ENCODE results near the gene PEX14.
"Not testable (repeated sequence)": the region's sequence is repeated elsewhere in the genome, so short reads cannot be mapped to it uniquely, and the experiment has no call there.

PEX14 gene

GRCh38 chr1:10451287-10451686 lies 23.5 kb upstream of the PEX14 start:
- no peak for DNase-seq

DNA sequence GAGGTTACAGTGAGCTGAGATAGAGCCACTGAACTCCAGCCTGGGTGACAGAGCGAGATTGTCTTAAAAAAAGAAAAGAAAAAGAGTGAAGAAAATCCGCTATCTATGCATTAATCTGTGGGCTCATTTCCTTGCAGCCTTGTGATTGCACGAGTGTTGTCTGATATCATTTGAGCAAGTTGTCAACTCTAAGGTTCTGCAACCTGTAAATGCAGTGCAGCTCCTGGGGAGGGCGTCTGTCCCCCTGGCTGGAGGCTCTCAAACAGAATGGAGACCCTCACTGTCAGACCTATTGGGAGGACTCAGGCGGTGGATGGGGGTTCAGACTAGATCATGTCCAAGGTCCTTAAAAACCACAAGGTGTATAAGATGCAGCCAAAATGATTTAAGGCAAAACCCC lies 18.7 kb upstream of the PEX14 start:
- DNase-seq: no peak

DNA sequence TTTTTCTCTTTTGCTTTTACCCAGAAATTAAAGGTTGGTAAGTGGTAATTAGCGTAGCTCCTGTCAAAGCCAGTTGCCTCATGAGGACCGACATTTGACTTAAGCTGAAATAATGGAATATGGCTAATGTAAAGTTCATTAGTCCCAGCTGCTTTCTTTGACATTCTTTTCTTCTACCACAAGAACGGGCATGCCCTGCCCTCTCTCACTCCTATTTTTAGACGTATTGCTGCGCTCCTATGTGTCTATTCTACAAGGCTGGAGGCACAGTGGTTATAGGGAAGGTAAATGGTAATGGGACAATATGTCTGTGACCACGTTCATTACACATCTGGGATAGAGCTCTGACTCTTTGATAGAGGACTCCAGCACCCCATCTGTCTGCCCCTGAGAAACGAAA lies 18.1 kb upstream of the PEX14 start:
- DNase-seq: no peak

DNA sequence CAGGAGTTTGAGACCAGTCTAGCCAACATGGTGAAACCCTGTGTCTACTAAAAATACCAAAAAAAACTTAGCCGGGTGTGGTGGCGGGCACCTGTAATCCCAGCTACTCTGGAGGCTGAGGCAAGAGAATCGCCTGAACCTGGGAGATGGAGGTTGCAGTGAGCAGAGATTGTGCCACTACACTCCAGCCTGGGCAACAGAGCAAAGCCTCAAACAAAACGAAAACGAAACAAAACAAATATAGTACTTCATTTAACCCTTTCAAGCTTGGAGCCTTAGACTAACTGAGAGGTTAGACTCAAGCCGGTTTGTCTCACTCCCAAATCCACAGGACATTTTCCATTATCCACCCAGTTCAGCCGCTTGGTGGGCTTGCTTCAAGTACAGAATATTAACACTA lies 17.3 kb upstream of the PEX14 start:
- DNase-seq: not testable (repeated sequence)

GRCh38 chr1:10457875-10458274 lies 16.9 kb upstream of the PEX14 start:
- no peak for DNase-seq

DNA sequence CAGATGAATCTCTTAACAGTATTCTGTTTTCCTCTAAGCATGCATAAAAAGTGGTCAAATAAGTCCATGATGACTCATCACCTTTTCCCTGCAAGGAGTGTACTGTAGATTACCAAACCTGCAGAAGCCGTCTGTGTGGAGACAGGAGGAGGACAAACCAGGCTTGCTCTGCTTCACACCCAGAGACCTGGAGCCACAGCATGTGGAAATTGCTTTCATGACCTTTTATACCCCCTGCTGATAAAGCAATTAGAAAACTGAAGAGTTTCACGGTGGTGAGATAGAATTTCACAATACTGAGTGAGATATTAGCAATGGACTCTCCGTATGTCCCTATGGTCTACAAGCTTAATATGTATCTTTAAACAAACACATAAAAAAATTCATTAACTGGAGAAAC lies 15.6 kb upstream of the PEX14 start:
- no peak for DNase-seq

DNA sequence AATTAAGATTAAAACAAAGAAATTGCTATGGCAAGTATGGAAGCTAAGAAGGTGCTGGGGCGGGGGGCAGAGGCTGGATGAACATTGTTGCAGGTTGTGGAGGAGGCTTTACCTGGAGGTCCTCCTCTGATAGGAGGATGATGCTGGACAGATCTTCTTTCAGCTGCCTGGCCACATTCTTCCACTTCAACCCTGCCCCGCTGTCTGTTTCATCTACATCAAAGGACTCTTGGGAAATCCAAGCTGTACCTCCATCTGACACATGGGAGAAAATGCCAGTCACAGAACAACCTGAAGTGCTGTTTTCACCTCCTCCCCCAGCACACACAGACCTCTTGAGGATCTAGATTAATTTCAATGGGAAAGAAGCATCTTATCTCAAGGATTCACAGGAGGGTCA lies 7.7 kb upstream of the PEX14 start:
- DNase-seq: no peak

- no peak for DNase-seq
Measured at GRCh38 chr1:10470043-10470442, 4.7 kb upstream of the PEX14 start.

DNA sequence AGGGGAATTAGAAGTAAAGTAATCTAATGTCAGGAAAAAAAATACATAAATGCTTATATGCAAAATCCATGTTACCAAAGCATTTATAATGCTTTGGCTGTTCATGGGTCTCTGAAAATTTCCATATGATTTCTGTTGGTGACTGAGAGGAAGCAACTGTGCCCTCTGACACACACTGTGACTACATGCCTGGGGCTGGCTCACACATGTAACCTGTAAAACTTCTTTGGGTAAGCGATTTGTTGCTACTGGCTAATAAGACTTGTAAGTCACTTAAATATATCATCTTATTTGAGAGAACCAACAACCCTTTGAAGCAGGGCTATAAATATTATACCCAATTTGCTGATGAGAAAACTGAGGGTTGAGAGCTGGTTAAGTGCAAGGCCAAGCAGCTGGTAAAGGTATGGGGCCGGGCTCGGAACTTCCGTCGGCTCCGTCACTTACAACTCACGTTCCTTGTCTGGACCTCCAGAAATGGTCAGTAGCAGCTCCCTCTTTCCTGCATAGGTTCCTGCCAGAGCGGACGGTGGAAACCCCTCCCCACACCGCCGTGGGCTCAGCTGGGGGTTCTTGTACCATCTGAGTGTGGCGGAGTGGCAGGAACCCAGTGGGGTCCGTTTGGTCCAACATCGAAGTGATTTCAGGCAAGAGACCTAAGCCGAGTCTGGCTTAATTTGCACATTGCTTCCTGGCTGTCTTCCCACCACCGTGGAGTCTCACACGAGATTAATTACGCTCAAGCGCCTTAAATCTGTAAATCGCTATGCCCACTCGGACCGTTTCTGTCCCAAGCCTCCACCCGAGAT lies 3.1 kb upstream of the PEX14 start:
- DNase-seq: no peak

DNA sequence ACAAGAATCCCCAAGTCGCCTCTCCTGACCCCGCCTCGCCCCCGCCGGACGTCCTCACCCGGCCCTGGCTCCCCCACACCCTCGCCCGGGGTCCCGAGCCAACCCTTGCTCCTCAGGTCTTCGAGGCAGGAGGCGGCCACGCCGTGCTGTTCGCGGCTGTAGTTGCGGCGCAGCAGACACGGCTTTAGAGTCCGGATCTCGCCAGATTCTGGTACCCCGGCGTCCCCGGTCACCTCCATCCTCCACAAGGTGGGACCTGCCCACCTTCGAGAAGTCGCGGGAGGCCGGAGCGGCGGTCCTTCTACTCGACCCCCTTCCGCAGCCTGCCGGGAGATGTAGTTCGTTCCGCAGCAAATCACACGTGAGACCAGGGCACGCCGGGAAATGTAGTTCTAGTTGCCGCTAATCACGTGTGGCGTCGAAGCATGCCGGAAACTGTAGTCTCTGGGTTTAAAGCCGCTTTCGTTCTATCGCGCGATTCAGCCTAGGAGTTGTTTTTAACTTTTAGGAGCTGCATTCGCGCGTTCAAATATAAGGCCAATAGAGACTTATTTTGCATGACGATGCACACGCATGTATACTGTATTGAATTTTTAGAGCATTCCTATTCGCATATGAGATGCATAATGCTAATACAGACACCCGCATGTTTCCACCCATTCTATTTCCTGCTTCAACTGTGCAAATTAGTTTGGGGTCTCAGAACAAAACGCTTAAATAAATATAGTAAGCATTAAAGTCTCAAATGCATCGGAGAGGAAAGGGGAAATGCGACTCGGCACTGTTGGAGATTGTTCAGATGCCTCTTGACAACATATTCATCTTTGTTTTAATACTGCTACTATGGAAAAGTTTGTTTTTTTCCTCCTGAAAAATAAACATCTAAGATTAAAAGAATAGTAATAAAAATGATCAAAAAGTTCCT lies 2.3 kb upstream of the PEX14 start, which contains the start of gene DFFA:
Gene DFFA (minus strand): TSS at position 310 of the 925 bp plus-strand sequence. CDS start 71 bp downstream, at position 239.
- DNase-seq: peak; percentile 72 to 94

- no peak for DNase-seq
Measured at GRCh38 chr1:10473145-10473765, 1.5 kb upstream of the PEX14 start.

DNA sequence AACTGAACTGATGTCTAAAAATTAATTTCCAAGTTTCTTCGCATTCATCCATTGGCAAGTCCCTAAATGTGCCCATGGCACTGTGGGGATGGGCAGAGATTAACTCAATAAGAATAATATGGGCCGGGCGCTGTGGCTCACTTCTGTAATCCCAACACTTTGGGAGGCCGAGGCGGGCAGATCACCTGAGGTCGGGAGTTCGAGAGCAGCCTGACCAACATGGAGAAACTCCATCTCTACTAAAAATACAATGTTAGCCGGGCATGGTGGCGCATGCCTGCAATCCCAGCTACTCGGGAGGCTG lies 489 bp upstream of the PEX14 start:
- DNase-seq: not testable (repeated sequence)

- DNase-seq: no peak
Measured at GRCh38 chr1:10475510-10475909, 760 bp downstream of the PEX14 start.

DNA sequence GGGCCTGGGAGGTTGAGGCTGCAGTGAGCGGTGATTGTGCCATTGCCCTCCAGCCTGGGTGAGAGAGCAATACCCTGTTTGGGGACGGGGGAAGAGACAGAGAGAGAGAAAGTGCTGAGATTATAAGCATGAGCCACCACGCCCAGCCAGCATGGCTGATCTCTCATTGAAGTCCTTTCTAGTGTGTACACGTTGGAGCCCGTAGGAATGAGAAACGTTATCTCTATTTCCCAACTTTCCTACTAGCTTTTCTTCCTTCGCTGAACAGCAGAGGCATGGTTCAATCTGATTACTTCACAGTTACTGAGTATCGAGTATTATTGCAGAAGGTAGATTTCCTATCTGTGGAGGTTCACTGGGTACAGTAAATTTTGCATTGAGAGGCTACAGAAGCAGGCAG lies 4.5 kb downstream of the PEX14 start:
- no peak for DNase-seq

DNA sequence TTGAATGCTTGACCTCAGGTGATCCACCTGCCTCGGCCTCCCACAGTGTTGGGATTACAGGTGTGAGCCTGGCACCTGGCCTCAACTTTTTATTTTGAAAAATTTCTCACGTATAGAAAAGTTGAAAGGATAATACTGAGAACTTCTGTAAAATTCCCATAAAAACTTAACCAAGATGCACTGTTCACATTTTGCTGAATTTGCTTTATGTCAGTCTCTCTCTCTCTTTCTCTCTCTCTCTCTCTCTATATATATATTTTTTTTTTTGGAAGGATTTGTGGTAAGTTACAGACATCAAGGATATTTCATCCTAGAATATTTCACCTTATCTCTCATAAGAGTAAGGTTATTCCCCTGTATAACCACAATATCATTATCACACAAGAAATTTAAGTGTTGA lies 5.9 kb downstream of the PEX14 start:
- DNase-seq: no peak

DNA sequence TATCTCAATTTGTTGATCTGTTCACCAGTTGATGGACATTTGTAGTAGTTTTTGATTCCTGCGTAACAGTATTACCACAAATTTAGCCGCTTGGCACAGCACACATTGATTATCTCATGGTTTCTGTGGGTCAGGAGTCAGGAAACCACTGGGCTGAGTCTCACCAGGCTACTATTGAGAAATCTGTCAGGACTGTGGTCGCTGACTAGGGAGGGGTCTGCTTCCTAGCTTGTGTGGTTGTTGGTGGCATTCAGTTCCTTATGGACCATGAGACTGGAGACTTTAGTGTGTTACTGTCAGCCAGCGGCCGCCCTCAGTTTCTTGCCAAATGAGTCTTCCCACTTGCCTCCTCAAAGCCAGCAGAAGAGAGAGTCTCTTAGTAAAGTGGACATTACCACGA lies 9.8 kb downstream of the PEX14 start:
- peak in 1 of 2 donors; percentile 18 for DNase-seq

DNA sequence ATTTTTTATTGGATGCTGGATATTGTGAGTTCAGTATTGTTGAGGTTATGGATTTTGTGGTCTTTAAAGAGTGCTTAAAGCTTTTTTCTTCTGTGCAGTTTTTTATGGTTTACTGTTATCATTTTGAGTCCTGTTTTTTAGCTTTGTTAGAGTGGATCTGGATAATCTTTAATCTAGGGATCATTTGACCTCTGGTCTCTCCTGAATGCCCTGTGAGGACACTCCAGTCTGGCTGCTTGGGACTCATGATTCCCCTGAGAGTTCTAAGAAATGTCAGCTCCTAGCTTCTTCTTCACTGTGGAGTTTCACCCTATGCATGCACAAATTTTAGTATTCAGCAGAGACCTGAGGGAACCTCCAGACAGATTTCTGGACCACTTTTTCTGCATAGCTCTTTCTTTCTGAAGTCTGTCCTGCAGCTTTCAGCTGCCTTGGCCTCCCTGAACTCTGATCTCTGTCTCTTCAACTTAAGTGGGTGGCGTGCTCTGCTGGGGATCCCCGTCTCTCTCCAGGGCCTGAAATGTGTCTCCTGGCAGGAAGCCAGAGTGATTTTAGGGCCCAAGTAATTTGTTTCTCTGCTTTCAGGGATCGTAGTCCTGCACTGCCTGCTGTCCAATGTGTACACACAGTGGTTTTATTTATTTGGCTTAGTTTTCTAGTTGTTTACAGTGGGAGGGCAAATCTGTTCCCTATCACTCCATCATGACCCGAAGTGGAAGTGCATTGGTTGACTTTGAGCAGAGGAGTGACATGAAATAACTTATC lies 14.7 kb downstream of the PEX14 start:
- DNase-seq: no peak

GRCh38 chr1:10490286-10490970 lies 15.7 kb downstream of the PEX14 start:
- no peak for DNase-seq

GRCh38 chr1:10494418-10494753 lies 19.6 kb downstream of the PEX14 start:
- no peak for DNase-seq

DNA sequence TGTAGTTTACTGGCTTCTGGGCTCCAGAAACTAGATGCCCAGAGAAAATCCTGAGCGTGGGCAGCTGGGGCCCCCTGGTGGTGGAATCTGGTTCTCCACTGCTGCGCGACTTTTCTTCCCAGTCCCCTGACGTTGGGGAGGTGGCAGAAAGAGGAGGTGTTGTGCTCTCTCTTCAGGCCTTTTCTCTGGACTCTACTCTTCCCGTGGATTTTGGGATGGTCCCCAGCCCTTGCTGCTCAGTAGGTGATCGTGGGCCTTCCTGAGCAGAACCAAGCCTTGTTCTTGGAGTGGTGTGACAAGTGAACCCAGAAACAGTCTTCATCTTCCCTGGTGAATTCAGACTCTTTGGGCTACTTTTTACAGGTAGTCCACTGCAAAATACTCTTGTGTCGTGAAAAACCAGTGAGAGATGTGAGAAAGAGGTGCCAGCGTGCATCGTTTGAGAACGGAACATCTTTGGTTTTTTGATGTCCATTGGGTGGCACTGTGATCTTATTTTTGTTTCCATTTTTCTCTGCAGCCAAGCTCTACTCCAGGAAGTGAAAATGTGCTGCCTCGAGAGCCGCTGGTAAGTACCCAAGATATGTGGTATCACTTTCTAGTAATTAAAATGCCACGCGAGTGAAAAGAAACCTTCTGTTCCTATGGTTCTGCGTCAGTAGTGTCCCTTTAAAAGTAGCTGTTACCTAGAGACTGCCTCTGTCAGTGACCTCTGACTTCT lies 20.2 kb downstream of the PEX14 start:
- peak; percentile 67 to 83 for DNase-seq

- DNase-seq: no peak
Measured at GRCh38 chr1:10495475-10495817, 20.7 kb downstream of the PEX14 start.

DNA sequence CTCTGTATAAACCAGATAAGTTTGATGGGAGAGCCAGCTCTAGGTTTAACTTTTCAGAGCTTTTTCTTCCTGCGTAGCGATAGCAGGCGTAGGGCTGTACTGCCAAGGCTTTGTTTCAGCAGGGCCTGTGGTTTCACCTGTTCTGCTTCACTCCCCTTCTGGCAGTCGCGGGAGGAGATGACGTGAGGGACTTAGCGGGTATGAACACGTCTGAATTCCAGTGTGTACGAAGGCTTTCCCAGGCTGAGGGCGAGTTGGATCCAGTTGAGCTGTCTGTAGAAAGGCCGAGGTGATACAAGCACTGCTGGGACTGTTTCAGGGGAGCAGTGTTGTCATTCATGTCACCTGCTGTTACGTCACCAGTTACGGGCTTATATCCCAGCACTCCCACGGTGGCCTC lies 21.2 kb downstream of the PEX14 start:
- no peak for DNase-seq
